Activated naive CD4-positive, alpha-beta T cell treated with Interleukin-2 at 50 U/mL for 16 hours (primary cell): Measurements from ENCODE around the gene CRB1.

Experiments used
- DNase-seq: peaks from one replicate; pipeline ENCODE4 v3.0.0-alpha.2; 2020

CRB1 gene

GRCh38 chr1:197351821-197352440 lies 83.9 kb downstream of the CRB1 start:
- no peak for DNase-seq

GRCh38 chr1:197355248-197355995 lies 87.4 kb downstream of the CRB1 start:
- no peak for DNase-seq

GRCh38 chr1:197356723-197357533 lies 88.9 kb downstream of the CRB1 start:
- DNase-seq = no peak

DNA sequence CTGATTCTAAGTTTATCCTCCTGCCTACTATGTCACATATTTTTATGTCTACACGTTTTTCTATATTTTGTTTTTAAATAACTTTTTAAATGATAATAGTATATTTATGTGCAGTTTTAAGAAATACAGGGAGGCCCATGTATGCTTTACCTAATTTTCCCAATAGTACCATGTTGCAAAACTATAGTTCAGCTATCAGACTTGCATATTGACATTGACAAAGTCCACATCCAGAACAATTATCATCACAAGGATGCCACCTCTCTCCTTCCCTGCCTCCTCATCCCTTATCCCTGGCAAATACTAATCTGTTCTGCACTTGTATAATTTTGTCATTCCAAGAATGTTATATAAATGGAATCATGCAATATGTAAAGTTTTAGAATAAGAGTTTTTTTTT lies 90.9 kb downstream of the CRB1 start:
- no peak for DNase-seq

GRCh38 chr1:197360068-197360467 lies 92.0 kb downstream of the CRB1 start:
- DNase-seq = no peak

DNA sequence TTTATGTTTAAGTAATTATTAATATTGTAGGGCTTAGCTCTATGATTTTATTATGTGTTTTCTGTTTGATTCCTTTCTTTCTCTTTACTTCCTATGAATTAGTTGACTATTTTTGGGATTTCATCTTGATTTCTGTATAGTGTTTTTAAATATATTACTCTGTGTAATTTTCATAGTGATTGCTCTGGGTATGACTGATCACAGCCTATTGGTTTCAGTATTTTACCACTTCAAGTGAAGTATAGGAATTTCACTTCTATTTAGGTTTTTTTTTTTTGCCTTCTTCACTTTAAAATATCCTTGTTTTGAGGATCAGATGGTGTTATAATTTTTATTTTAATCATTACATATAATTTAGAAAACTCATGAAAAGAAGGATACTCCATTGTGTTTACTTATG lies 94.8 kb downstream of the CRB1 start:
- no peak for DNase-seq

DNA sequence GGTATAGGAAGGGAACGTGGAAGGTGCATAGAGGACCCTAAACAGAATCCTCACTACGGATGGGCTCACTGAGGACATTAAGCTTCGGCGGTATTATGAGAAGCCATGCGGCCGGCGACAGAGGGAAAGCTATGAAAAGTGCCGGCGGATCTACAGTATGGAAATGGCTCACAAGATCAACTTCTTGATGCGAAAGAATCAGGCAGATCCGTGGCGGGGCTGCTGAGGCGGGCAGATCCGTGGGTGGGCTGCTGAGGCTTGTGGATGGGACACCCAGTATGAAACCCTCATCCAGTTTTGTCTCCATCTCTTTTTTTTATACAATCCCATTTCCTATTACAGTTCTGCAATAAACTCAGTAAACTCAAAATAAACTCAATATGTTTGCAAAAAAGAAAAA lies 95.8 kb downstream of the CRB1 start:
- no peak for DNase-seq

- no peak for DNase-seq
These were observed 98.9 kb downstream of the CRB1 start for GRCh38 chr1:197366996-197367395.

- no peak for DNase-seq
These were observed 99.6 kb downstream of the CRB1 start for GRCh38 chr1:197367627-197368026.

DNA sequence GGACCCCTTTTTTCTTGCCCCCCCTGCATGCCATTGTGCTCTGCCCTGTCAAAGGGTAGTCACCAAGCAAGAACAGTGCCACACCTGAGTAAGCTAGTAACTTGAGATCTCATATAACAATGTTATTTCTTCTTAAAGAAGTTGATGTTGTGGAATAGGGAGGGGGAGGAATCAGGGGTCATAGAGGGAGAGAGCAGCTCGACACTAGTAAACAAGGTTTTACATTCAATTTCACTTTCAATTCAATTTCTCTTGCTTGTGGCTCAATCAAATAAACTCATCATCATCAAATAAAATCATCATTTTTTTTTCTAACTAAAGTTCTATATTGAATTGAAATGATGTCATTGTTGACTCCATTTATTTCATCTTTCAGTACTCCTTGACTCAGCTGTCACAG lies 106.4 kb downstream of the CRB1 start:
- no peak for DNase-seq

- no peak for DNase-seq
These were observed 116.4 kb downstream of the CRB1 start for GRCh38 chr1:197384471-197384870.

DNA sequence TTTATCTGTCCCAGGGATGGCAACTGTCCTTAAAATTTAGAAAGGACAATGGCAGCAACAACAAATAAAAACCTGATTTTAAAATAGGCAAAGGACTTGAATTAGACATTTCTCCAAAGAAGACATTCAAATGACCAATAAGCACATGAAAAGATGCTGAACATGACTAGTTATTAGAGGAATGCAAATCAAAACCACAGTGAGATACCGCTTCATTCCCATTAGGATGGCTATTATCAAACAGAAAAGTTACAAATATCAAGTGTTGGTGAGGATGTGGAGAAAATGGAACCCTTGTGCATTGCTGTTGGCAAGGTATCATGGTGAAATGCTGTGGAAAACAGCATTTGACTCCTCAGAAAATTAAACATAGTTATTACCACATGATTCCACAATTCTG lies 120.7 kb downstream of the CRB1 start:
- DNase-seq = no peak

GRCh38 chr1:197390856-197391255 lies 122.8 kb downstream of the CRB1 start:
- DNase-seq = no peak

DNA sequence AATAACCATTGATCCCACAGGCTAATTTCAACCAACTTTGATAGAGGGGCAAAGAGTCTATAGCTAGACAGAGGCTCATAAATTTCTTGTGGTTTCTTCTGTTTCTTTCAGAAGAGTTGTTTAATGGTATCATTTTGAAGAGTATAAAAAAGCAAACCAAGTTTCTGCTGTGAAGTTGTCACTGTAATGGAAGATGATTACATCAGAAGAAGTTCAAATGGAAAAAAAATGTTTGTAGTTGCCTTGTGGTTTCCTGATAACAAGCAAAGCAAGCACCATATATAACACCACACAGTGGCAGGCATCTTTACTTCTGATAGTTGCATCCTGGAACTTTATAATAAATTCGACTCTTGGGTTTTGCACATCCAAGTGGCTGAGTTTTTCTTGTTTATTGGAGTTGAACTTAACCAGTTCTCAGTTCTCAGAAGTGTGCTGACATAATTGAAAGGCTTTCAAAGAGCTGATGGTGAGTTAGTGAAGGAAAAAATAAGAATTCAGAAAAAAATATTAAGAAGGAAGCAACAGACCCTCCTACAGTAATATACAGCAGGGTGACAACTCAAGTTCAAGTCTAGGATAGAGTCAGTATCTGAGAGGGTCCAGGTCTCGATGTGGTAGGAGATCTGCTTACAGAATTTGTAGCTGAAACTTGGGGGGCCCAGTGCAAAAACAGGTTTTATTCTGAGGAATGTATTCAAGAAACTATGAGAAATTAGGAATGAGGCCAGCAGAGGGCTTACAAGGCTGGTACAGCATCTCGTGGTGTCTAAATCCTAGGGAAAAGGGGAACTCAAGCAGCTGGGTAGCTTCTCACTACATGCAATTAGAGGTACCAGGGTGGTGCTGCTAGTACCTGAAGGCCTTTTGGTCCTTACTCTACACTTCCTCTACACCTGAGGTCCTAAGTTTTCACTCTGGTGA lies 123.5 kb downstream of the CRB1 start:
- no peak for DNase-seq

- DNase-seq = no peak
These were observed 124.5 kb downstream of the CRB1 start for GRCh38 chr1:197392541-197392940.

GRCh38 chr1:197393105-197393504 lies 125.1 kb downstream of the CRB1 start:
- DNase-seq = no peak

GRCh38 chr1:197393772-197394171 lies 125.7 kb downstream of the CRB1 start:
- no peak for DNase-seq

DNA sequence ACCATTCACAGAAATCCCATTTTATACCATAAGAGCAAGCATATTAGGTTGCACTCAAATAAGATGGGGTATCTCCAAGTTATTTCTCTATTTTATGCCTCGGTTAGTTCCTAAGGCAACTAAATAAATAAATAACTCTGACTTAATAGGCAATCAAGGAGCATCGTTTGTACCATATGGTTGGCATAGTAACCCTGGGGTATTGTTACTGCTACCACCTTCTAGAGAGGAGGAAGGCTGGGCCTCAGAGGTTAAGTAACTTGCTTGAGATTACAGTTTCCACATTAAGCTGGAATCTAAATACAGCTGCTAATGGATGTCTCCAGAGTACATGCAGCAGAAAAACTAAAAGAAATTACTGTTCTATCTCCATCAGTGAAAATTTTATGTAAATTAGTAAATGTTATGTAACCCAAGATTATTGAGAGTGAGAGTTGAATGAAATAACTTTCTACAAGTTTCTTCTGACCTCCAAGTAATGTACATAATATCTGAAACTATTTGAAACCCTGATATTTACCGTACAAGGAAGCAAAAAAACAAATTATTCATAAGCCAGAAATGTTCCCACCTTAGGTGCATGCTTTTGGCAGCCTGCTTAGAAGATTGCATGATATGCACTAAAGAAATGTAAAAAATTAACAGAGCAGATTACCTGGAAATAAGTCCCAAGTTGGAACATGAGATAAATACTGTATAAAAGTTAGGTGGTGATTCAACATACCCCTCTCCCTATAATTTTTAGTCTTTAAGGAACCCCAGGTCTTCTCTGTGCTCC lies 127.0 kb downstream of the CRB1 start:
- DNase-seq = no peak

GRCh38 chr1:197397895-197398294 lies 129.8 kb downstream of the CRB1 start:
- DNase-seq = no peak

GRCh38 chr1:197399755-197400521 lies 131.9 kb downstream of the CRB1 start:
- no peak for DNase-seq

- DNase-seq = no peak
These were observed 132.5 kb downstream of the CRB1 start for GRCh38 chr1:197400522-197400902.
